NCI-H146 treated with DMSO at 0.1 percent for 48 hours (cell line): ENCODE data around the gene AJM1.
"Not testable (repeated sequence)": the region's sequence is repeated elsewhere in the genome, so short reads cannot be mapped to it uniquely, and the experiment has no call there.

Source experiments
- DNase-seq: peaks from one replicate; lab custom pipeline; 2025; ENCODE audit not compliant: unreplicated experiment; lab: John Stamatoyannopoulos, UW

Gene AJM1

GRCh38 chr9:136843159-136843800 is 1.0 kb downstream of the AJM1 start:
- DNase-seq: not testable (repeated sequence)

- not testable (repeated sequence) for DNase-seq
Observed at GRCh38 chr9:136843801-136844740, 1.8 kb downstream of the AJM1 start.

DNA sequence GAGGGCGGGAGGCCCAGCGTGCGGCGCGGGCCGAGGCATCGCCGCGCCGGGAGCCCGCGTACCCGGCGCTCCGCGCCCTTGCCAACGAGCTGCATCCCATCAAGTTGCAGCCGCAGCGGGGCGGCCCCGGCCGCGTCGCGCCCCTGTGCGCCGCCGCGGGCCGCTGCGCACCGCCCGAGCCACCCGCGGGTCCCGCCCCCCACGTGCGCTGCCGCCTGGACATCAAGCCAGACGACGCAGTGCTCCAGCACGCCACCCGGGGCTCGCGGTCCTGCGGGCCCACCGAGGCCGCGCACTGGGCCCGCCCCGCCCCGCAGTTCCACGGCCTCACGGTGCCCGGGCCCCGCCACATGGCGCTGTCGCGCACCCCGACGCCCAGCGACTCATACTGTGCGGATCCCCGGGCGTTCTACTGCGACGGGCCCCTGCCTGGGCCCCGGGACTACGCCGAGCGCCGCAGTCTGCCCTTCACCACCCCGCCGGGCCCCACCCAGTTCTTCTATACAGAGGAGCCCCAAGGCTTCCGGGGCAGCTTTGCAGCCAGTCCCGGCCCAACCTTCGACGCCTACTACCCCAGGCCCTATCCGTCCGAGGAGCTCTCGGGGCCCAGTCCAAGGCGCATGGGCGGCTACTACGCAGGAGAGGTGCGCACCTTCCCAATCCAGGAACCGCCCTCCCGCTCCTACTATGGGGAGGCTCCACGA is 2.6 kb downstream of the AJM1 start:
- no peak for DNase-seq

GRCh38 chr9:136845465-136846260 is 3.4 kb downstream of the AJM1 start:
- no peak for DNase-seq

- no peak for DNase-seq
Observed at GRCh38 chr9:136846376-136847087, 4.3 kb downstream of the AJM1 start.

DNA sequence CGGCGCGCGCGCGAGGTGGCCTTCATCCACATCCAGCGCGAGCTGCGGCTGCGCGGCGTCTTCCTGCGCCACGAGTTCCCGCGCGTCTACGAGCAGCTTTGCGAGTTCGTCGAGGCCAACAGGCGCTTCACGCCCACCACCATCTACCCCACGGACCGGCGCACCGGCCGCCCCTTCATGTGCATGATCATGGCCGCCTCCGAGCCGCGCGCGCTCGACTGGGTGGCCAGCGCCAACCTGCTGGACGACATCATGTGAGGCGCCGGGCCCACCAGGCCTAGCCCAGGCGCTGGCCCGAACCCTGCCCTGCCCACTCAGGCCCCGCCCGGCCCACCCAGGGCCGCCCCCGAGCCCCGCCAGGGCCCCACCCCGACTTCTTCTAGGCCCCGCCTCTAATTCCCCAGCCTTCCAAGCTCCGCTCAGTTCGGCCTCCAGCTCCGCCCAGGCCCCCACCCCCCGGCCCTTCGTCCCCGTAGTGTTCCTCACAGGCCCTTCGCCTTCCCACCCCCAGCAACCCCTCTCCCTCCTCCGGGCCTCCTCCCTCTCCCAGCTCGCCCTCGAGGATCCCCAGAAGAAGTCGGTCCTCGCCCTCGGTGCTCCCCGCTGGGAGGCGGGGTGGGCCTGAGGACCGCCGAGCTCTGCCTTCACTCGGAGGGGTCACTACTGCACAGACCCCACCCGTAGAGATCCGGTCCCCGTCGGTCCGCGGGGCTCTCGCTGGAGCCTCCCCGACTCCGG is 5.0 kb downstream of the AJM1 start:
- DNase-seq: peak; percentile 37

- DNase-seq: peak; percentile 47
Observed at GRCh38 chr9:136847826-136848392, 5.6 kb downstream of the AJM1 start.

GRCh38 chr9:136848393-136849037 is 6.2 kb downstream of the AJM1 start:
- DNase-seq: no peak

DNA sequence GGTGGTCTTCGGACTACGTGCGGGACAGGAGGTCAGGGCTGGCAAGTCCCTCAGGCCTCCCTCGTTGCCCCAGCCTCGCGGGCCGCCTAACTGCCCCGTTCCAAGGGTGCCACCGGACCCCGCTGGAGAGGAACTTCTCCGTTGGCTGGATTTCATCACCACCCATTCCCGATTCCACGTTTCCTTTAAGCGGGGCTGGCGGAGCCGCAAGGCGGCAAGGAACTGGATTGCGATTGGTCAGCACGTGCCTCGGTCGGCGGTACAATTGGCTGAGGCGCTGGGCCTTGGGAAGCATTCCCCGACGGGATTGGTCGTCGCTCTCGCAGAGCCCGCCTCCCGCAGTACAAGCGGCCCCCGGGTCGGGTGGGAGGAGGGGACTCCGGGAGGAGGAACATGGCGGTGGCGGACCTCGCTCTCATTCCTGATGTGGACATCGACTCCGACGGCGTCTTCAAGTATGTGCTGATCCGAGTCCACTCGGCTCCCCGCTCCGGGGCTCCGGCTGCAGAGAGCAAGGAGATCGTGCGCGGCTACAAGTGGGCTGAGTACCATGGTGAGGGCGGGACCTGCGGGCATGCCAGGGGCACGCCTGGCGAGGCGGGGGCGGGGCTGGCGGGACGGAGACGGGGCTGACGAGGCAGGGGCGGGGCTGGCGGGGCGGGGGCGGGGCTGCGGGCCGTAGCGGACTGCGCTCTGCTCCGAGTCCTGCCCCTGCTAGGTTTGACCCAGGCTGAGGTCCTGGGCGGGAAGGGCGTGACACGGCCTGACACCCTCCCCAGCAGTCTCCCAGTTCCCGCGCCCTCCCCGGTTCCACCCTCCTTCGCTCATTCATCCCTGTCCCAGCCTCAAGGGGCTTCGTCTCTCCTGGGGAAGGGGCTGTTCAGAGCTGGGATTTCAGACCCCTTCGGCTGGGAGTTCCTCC is 7.0 kb downstream of the AJM1 start, which contains the start of gene PHPT1:
TSS of gene PHPT1 (plus strand) at position 372 of the 922 bp plus-strand sequence. CDS start at position 394, 22 bp downstream.
- peak; percentile 92 for DNase-seq

GRCh38 chr9:136849960-136850865 is 7.9 kb downstream of the AJM1 start:
- DNase-seq: no peak

DNA sequence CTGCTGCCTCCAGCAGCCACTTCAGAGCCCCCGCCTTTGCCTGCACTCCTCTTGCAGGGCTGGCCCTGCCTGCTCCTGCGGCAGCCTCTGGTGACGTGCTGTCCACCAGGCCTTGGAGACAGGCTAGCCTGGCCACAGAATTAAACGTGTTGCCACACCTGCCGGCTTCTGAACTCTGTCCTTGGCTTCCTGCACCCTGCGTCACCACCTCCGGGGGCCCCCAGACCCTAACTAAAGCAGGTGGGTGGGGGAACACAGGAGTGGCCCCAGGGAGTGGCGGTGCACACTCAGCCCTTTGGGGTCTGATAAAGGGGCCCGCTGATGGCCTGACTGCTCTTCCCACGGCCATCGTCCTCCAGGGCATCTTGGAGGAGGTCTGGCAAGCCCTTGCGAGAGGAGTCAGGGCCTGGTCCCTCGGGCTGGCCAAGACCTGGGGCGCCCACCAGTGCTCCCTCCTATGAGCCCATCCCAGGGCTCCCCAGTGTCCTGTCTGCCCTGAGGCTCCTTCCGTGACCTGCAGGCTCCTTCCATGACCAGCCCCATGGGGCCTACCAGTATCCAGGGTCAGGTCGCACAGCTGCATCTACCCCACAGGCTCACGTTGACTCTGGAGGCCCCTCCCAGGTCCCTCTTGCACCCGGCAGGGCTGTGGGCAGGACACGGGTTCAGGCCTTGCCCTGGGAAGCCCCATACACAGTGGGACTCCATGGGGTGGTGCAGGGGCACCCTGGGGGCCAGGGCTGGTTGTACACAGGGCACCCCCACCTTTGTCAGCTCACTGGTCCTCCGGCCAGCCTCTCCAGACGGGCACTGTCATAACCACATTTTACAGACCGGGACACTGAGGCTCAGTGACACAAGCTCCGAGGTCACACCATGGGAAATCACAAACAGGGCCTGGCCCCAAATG is 8.8 kb downstream of the AJM1 start:
- DNase-seq: no peak

GRCh38 chr9:136851941-136852663 is 9.8 kb downstream of the AJM1 start, which contains the start of gene MAMDC4:
MAMDC4 (plus strand) TSS chr9:136852346; CDS start chr9:136852417, 71 bp downstream.
- no peak for DNase-seq

GRCh38 chr9:136852664-136853595 is 10.7 kb downstream of the AJM1 start:
- no peak for DNase-seq
